Body of pancreas (tissue), 4 donors: ENCODE data around the gene GCSH. TPM values are rescaled to one million over a fixed set of nuclear protein-coding genes. Genes with fewer than 3 reads are reported as not detected.

ENCODE experiments used
- ATAC-seq: fragments of 150-250 bp; one replicate; pipeline ENCODE4 v1.9.1; 2016
- DNase-seq, 4 donors: peaks; one replicate each; pipeline ENCODE4 v3.0.0-alpha.2; 2019
- H3K27ac ChIP-seq, 4 donors: fragments of 200-600 bp; sonication (generic); 1 replicate in 3 of 4; 2 replicates in 1 of 4; pipeline versions ENCODE4 v1.5.1 to v1.6.1; 2016 to 2019; ENCODE audit warnings: mild to moderate bottlenecking in 1 of 4, mixed read lengths in 1 of 4, moderate library complexity in 1 of 4
- H3K27me3 ChIP-seq, 2 donors: fragments of 200-600 bp; sonication (generic); one replicate each; pipeline ENCODE4 v1.6.0; 2016; ENCODE audit warnings: mild to moderate bottlenecking in 1 of 2
- H3K36me3 ChIP-seq, 2 donors: fragments of 200-600 bp; sonication (generic); replicated peaks in 1 of 2; 2 replicates each; pipeline ENCODE4 v1.5.1; 2016; ENCODE audit warnings: low read depth in 2 of 2; ENCODE audit not compliant: insufficient read depth in 1 of 2
- H3K4me1 ChIP-seq: fragments of 200-600 bp; sonication (generic); one replicate; pipeline ENCODE4 v1.6.0; 2016
- H3K4me3 ChIP-seq, 2 donors: fragments of 200-600 bp; sonication (generic); 1 replicate in 1 of 2; 2 replicates in 1 of 2; pipeline ENCODE4 v1.5.1; 2016 to 2019
- H3K9me3 ChIP-seq, 3 donors: fragments of 200-600 bp; sonication (generic); 1 replicate in 2 of 3; 2 replicates in 1 of 3; pipeline ENCODE4 v1.5.1; 2016
- POLR2A ChIP-seq, 3 donors: fragments of 450-650 bp; IDR thresholded peaks; one replicate each; pipeline ENCODE4 v1.6.1; 2016; ENCODE audit warnings: antibody characterized with exemption in 3 of 3, mild to moderate bottlenecking in 2 of 3
- WGBS, 2 donors: methylation state at CpG; one replicate each; pipeline ENCODE4 v1.1.5; 2017; 5-methylcytosine and 5-hydroxymethylcytosine counted together
- intact Hi-C: fragments of 100-400 bp; cut with DNase I; formaldehyde crosslinking; loops from one replicate; pipeline ENCODE4 v1.15.1; 2023
- total RNA-seq, 2 donors: library from RNA; depleted of rRNA; stranded (reverse); fragments of >200 nt; gene quantifications; one replicate each; pipeline ENCODE4 v1.1.0, GENCODE V29; 2016
- TF ChIP-seq, protein P1 (sequence below), 7 experiments: fragments of 450-650 bp in 4 of 7; fragments of 200-600 bp in 3 of 7; sonication (generic) in 3 of 7; IDR thresholded peaks; one replicate each; pipeline ENCODE4 v1.5.1; 2016 to 2019; ENCODE audit warnings: antibody characterized with exemption in 7 of 7

GCSH gene
- total RNA-seq, 2 donors from 2014 or later, result 7.3 to 17.8 TPM

DNA sequence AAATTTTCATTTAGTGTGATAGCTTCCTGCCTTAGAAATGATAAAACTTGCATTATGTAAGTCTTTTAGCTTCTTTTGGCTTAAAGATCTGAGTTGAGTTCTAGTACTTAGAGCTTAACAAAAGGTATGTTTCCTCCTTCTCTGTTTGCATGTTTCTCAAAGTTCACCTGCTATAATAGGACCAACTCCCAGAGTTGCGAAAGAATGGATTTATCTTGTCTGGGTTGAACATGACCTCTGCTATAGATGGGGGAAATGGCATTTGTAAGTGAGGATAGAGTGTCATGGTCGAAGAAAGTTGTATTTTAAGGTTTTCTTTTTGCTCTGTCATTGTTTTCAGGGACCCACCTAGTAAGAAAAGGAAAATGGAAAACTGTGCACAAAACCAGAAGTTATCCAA lies 53.4 kb downstream of the GCSH start:
- DNase-seq (no peak), ATAC-seq (no peak)
- intact Hi-C loops, result no loop called here
- Histone ChIP-seq H3K27ac (no peak overlapping the region), H3K9me3 (no peaks in the 10 kb centered on the region), H3K36me3 (peaks cover 12 to 27% of the 10 kb centered on the region in 2 donors), H3K4me1 (peaks cover 11% of the 10 kb centered on the region), H3K4me3 (no peak overlapping the region), H3K27me3 (no peaks in the 10 kb centered on the region)
- TF ChIP-seq, protein P1, sequence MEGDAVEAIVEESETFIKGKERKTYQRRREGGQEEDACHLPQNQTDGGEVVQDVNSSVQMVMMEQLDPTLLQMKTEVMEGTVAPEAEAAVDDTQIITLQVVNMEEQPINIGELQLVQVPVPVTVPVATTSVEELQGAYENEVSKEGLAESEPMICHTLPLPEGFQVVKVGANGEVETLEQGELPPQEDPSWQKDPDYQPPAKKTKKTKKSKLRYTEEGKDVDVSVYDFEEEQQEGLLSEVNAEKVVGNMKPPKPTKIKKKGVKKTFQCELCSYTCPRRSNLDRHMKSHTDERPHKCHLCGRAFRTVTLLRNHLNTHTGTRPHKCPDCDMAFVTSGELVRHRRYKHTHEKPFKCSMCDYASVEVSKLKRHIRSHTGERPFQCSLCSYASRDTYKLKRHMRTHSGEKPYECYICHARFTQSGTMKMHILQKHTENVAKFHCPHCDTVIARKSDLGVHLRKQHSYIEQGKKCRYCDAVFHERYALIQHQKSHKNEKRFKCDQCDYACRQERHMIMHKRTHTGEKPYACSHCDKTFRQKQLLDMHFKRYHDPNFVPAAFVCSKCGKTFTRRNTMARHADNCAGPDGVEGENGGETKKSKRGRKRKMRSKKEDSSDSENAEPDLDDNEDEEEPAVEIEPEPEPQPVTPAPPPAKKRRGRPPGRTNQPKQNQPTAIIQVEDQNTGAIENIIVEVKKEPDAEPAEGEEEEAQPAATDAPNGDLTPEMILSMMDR (IDR thresholded peaks at IDR 0.05), result no peak
- TF ChIP-seq POLR2A (IDR thresholded peaks at IDR 0.05), result no peak
- 89 to 98% methylated on average over 2 of the region's 2 CpGs for WGBS, 2 donors

DNA sequence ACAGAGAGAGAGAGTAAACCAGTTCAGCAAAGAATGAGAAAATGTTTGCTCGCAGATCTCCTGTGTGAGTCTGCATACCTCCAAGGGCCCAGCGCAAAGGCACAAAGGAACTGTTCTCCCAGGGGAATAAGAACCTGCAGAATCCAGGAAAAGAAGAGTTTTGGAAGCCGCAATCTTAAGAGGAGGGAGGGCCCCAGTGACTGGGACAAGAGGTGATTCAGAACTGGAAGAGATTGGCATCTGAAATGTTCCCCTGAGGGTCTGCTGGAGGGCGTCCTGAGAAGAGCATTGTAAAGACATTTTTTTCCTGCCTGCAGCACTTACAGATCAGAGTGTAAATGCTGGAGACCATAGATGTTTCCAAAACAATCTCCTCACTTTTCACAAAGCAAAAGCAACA lies 54.5 kb downstream of the GCSH start:
- intact Hi-C loops, result no loop called here
- no peak overlapping the region for H3K27ac ChIP-seq
- DNase-seq, result no peak
- 91 to 99% methylated on average over 4 of the region's 4 CpGs for WGBS, 2 donors
- peaks cover 12 to 27% of the 10 kb centered on the region in 2 donors for H3K36me3 ChIP-seq
- H3K4me1 ChIP-seq, result peaks cover 22% of the 10 kb centered on the region
- H3K27me3 ChIP-seq, result no peaks in the 10 kb centered on the region
- H3K4me3 ChIP-seq, result no peak overlapping the region
- TF ChIP-seq POLR2A (IDR thresholded peaks at IDR 0.05), result no peak
- TF ChIP-seq, protein P1 (IDR thresholded peaks at IDR 0.05), result no peak
- ATAC-seq, result no peak
- H3K9me3 ChIP-seq, result no peaks in the 10 kb centered on the region

DNA sequence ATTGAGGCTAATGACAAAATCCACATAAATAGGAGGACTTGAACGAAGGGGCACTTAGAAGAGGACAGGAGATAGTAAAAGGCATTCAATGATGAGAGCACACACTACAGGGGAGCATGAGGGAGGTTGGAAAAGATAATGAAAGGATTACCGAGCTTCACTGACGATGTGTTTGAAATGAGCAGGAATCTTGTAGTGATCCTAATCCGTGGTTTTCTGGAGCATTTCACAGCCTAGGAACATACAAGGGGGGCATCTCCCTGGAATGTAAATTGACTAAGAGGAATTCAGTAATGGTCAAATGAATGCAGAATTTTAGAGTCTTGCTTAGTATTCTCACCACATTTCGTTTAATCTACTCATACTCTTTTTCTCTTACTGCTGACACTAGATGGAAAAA lies 55.4 kb downstream of the GCSH start:
- no peaks in the 10 kb centered on the region for H3K9me3 ChIP-seq
- 83 to 84% methylated on average over 5 of the region's 5 CpGs for WGBS, 2 donors
- ATAC-seq, result no peak
- peaks cover 12 to 27% of the 10 kb centered on the region in 2 donors for H3K36me3 ChIP-seq
- H3K4me1 ChIP-seq, result peaks cover 26% of the 10 kb centered on the region
- H3K27ac ChIP-seq, result no peak overlapping the region
- no peak for TF ChIP-seq POLR2A (IDR thresholded peaks at IDR 0.05)
- TF ChIP-seq, protein P1 (IDR thresholded peaks at IDR 0.05), result no peak
- no peak for DNase-seq
- intact Hi-C loops, result no loop called here
- H3K4me3 ChIP-seq, result no peak overlapping the region
- no peaks in the 10 kb centered on the region for H3K27me3 ChIP-seq

GRCh38 chr16:81040131-81040530 lies 56.1 kb downstream of the GCSH start:
- H3K27ac ChIP-seq, result no peak overlapping the region
- 90 to 98% methylated on average over 2 of the region's 2 CpGs for WGBS, 2 donors
- intact Hi-C loops, result no loop called here
- no peaks in the 10 kb centered on the region for H3K9me3 ChIP-seq
- TF ChIP-seq, protein P1 (IDR thresholded peaks at IDR 0.05), result no peak
- no peak for TF ChIP-seq POLR2A (IDR thresholded peaks at IDR 0.05)
- no peak overlapping the region for H3K4me3 ChIP-seq
- DNase-seq, result no peak
- peaks cover 12 to 27% of the 10 kb centered on the region in 2 donors for H3K36me3 ChIP-seq
- no peaks in the 10 kb centered on the region for H3K27me3 ChIP-seq
- ATAC-seq, result no peak
- peaks cover 26% of the 10 kb centered on the region for H3K4me1 ChIP-seq

DNA sequence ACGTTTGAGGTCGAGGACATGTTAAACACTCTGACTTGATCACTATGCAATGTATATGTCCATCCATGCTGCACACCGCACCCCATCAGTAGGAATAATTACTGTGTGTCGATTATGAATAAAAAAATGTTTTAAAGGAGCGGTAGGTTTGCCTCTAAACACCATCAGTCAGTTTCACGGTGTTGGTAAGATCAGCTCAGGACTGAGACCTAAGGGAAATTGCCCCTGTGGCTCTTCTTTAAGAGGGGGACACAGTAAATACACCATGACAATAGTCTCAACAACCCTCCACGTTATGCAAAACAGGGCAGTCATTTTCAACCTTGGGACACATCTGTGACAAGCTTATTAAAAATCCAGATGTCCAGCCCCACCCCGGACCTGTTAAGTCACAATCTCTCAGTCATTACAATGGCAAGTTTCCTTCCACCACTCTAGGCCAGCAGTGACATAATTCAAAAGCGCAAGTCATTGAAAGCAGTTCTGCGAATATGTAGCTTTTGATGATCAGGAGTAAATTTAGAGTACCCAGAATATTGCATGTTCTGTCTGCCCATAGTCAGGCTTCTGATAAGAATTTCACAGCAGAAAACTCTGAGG lies 59.3 kb downstream of the GCSH start:
- TF ChIP-seq, protein P1 (IDR thresholded peaks at IDR 0.05), result no peak
- TF ChIP-seq POLR2A (IDR thresholded peaks at IDR 0.05), result no peak
- Histone ChIP-seq H3K36me3 (peaks cover 0 to 5% of the 10 kb centered on the region in 2 donors), H3K4me1 (peaks cover 26% of the 10 kb centered on the region), H3K27ac (peak overlapping the region in 1 of 4 donors; percentile 77), H3K9me3 (no peaks in the 10 kb centered on the region), H3K4me3 (peak overlapping the region in 1 of 2 donors; percentile 66), H3K27me3 (no peaks in the 10 kb centered on the region)
- intact Hi-C loops, result no loop called here
- 17 to 19% methylated on average over 10 of the region's 10 CpGs for WGBS, 2 donors
- no peak for ATAC-seq
- DNase-seq, result no peak
